ENCODE measurements around the gene ASCC3.

- TF ChIP-seq CTCF (IDR thresholded peaks at IDR 0.05) (no peak), EZH2 (IDR thresholded peaks at IDR 0.05; ENCODE audit: borderline replicate concordance, insufficient read depth, low read depth, low read length, poor library complexity, severe bottlenecking) (no peak)
Measured at GRCh38 chr6:100880853-100881706, at the start of gene ASCC3.
